ENCODE measurements around the gene TNIK. TPM values are rescaled to one million over a fixed set of nuclear protein-coding genes. Genes with fewer than 3 reads are reported as not detected.

Gene TNIK
- total and polyA plus RNA-seq, 2 donors: 6.5 to 9.0 TPM

DNA sequence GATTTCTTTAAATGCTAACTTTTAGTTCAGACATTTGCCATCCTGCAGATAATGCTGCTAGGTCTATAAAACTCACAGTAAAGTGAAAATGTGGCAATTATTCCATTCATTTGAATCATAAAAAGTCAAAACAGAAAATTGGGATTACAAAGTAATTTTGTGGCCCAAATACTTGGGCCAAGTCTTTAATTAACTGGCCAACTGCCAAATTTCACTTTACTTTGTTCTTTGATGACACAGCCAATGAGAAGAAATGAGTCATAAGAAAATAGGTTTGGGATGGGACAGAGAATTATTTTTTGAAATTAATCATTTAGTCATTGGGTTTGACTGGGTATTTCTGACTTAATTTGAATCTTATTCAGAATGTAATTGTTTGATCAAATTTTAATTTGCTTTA is 343.8 kb downstream of the TNIK start:
- H3K36me3 ChIP-seq (ENCODE audit: control insufficient read depth in 2 of 2, insufficient read depth in 2 of 2, low read length in 1 of 2): peaks cover 0 to 4% of the 10 kb centered on the region in 2 donors
- H3K27ac ChIP-seq (ENCODE audit: low read depth in 1 of 2, low read length in 1 of 2): no peak overlapping the region
- H3K4me1 ChIP-seq (ENCODE audit: control insufficient read depth in 2 of 2, insufficient read depth in 2 of 2, low read length in 2 of 2): no peaks in the 10 kb centered on the region
- no peaks in the 10 kb centered on the region for H3K9me3 ChIP-seq (ENCODE audit: control insufficient read depth in 2 of 2, insufficient read depth in 1 of 2, low read length in 1 of 2)
- DNase-seq (ENCODE audit: low read depth in 6 of 9, low spot score in 9 of 9): no peak
- H3K4me3 ChIP-seq (ENCODE audit: low read length in 2 of 2): no peak overlapping the region
- no peaks in the 10 kb centered on the region for H3K27me3 ChIP-seq (ENCODE audit: control insufficient read depth in 2 of 2, insufficient read depth in 1 of 2, low read length in 1 of 2)

DNA sequence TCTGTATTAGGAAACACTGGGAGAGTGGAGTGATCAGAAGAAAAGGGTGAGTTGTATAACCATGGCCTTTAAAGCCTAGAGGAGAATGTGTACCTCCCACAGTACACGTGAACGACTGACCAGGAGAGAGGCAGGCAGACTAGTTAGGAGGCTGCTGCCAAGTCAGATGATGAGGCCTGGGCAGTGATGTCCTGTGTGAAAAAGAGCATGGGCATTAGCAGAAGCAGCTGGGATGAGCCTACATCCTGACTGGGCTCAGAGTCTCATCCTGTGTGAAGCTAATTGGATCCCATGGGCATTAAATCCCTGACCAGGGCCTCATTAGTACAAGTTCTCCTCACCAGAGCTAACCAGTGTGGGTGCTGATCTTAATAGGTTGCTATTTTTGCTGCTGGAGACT is 344.5 kb downstream of the TNIK start:
- Histone ChIP-seq H3K4me3 (ENCODE audit: low read length in 2 of 2) (no peak overlapping the region), H3K4me1 (ENCODE audit: control insufficient read depth in 2 of 2, insufficient read depth in 2 of 2, low read length in 2 of 2) (no peaks in the 10 kb centered on the region), H3K36me3 (ENCODE audit: control insufficient read depth in 2 of 2, insufficient read depth in 2 of 2, low read length in 1 of 2) (peaks cover 0 to 4% of the 10 kb centered on the region in 2 donors), H3K27ac (ENCODE audit: low read depth in 1 of 2, low read length in 1 of 2) (no peak overlapping the region), H3K9me3 (ENCODE audit: control insufficient read depth in 2 of 2, insufficient read depth in 1 of 2, low read length in 1 of 2) (no peaks in the 10 kb centered on the region), H3K27me3 (ENCODE audit: control insufficient read depth in 2 of 2, insufficient read depth in 1 of 2, low read length in 1 of 2) (no peaks in the 10 kb centered on the region)
- WGBS: 93% methylated on average over 2 of the region's 2 CpGs
- DNase-seq (ENCODE audit: low read depth in 6 of 9, low spot score in 9 of 9): no peak

DNA sequence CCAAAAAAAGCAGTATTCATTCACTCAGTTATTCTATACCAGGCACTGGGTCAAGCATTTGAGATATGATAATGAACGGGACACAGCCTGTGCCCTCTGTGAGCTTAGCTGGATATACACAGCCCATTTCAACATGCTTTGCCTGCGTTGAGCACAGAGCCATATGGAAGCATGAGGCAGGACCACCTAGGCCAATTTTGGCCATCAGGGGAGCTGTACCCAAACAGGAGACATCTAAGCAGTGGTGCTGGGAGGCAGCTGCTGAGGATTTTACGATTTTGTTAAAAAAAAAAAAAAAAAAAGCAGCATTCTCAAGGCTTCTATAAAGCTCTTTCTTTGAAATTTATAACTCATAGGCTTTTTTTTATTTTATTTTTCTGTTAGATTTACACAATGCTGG is 346.5 kb downstream of the TNIK start:
- DNase-seq (ENCODE audit: low read depth in 6 of 9, low spot score in 9 of 9): no peak
- Histone ChIP-seq H3K9me3 (ENCODE audit: control insufficient read depth in 2 of 2, insufficient read depth in 1 of 2, low read length in 1 of 2) (no peaks in the 10 kb centered on the region), H3K27ac (ENCODE audit: low read depth in 1 of 2, low read length in 1 of 2) (no peak overlapping the region), H3K27me3 (ENCODE audit: control insufficient read depth in 2 of 2, insufficient read depth in 1 of 2, low read length in 1 of 2) (no peaks in the 10 kb centered on the region), H3K36me3 (ENCODE audit: control insufficient read depth in 2 of 2, insufficient read depth in 2 of 2, low read length in 1 of 2) (peaks cover 0 to 4% of the 10 kb centered on the region in 2 donors), H3K4me3 (ENCODE audit: low read length in 2 of 2) (no peak overlapping the region), H3K4me1 (ENCODE audit: control insufficient read depth in 2 of 2, insufficient read depth in 2 of 2, low read length in 2 of 2) (no peaks in the 10 kb centered on the region)
- WGBS: 96% methylated on average over 3 of the region's 3 CpGs

DNA sequence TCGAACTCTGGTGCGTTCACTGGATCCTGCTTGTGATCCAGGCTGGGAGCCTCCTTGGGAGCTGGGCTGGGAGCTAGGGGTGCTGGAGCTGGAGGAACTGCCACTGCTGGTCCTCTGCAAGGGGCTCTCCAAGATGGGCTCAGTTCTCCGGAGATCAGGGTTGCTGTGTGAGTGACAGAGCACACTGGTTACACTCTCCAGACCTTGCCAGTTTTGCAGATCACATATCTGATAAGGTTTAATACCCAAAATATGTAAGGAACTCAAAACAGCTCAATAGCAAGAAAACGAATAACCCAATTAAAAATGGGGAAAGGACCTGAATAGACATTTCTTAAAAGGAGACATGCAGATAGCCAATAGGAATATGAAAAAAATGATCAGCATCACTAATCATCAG is 349.5 kb downstream of the TNIK start:
- Histone ChIP-seq H3K36me3 (ENCODE audit: control insufficient read depth in 2 of 2, insufficient read depth in 2 of 2, low read length in 1 of 2) (peaks cover 0 to 3% of the 10 kb centered on the region in 2 donors), H3K4me3 (ENCODE audit: low read length in 2 of 2) (no peak overlapping the region), H3K4me1 (ENCODE audit: control insufficient read depth in 2 of 2, insufficient read depth in 2 of 2, low read length in 2 of 2) (no peaks in the 10 kb centered on the region), H3K9me3 (ENCODE audit: control insufficient read depth in 2 of 2, insufficient read depth in 1 of 2, low read length in 1 of 2) (no peaks in the 10 kb centered on the region), H3K27ac (ENCODE audit: low read depth in 1 of 2, low read length in 1 of 2) (no peak overlapping the region), H3K27me3 (ENCODE audit: control insufficient read depth in 2 of 2, insufficient read depth in 1 of 2, low read length in 1 of 2) (no peaks in the 10 kb centered on the region)
- 96% methylated on average over 4 of the region's 4 CpGs for WGBS
- DNase-seq (ENCODE audit: low read depth in 6 of 9, low spot score in 9 of 9): no peak

DNA sequence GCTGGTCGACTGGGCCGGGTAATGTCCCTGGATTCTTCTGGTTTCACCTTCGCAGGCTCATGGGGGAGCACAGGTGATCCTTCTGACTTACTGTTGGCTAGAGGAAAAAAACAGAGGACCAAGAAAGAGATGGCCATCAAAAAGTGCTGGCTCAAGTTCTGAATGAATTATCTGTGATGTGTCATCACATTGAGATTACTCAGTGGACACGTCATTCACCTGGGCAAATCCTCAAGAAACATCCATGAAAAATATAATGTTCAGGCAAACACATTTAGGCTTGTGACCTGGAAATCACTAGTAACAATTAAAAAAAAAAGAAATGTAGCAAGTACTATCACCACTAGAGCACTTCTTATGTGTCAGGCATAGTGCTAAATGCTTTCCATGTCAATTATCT is 352.1 kb downstream of the TNIK start:
- H3K4me1 ChIP-seq (ENCODE audit: control insufficient read depth in 2 of 2, insufficient read depth in 2 of 2, low read length in 2 of 2): no peaks in the 10 kb centered on the region
- no peak overlapping the region for H3K4me3 ChIP-seq (ENCODE audit: low read length in 2 of 2)
- no peak overlapping the region for H3K27ac ChIP-seq (ENCODE audit: low read depth in 1 of 2, low read length in 1 of 2)
- H3K27me3 ChIP-seq (ENCODE audit: control insufficient read depth in 2 of 2, insufficient read depth in 1 of 2, low read length in 1 of 2): no peaks in the 10 kb centered on the region
- no peaks in the 10 kb centered on the region for H3K36me3 ChIP-seq (ENCODE audit: control insufficient read depth in 2 of 2, insufficient read depth in 2 of 2, low read length in 1 of 2)
- 74% methylated on average over 4 of the region's 4 CpGs for WGBS
- no peaks in the 10 kb centered on the region for H3K9me3 ChIP-seq (ENCODE audit: control insufficient read depth in 2 of 2, insufficient read depth in 1 of 2, low read length in 1 of 2)
- no peak for DNase-seq (ENCODE audit: low read depth in 6 of 9, low spot score in 9 of 9)

DNA sequence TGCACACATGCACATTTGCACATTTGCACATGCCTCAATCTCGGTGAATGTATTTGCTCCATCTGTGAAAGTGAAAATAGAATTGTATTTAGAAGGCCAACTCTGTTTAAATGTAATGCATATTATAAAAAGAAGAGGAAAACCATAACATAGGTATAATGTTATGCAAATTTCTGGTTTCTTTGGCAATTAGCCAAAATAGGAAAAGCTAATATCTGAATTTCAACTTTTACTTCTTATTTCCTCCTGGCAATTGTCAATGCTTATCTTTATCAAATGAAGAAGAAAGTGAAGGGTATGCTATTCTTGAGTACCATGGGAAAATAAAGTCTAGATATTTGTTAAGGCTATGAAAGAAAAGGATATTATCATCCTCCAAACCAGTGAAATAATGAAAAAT is 357.0 kb downstream of the TNIK start:
- H3K4me1 ChIP-seq (ENCODE audit: control insufficient read depth in 2 of 2, insufficient read depth in 2 of 2, low read length in 2 of 2): no peaks in the 10 kb centered on the region
- H3K27ac ChIP-seq (ENCODE audit: low read depth in 1 of 2, low read length in 1 of 2): no peak overlapping the region
- no peaks in the 10 kb centered on the region for H3K27me3 ChIP-seq (ENCODE audit: control insufficient read depth in 2 of 2, insufficient read depth in 1 of 2, low read length in 1 of 2)
- 98% methylated on average over 1 of the region's 1 CpG for WGBS
- no peak for DNase-seq (ENCODE audit: low read depth in 6 of 9, low spot score in 9 of 9)
- no peaks in the 10 kb centered on the region for H3K9me3 ChIP-seq (ENCODE audit: control insufficient read depth in 2 of 2, insufficient read depth in 1 of 2, low read length in 1 of 2)
- no peak overlapping the region for H3K4me3 ChIP-seq (ENCODE audit: low read length in 2 of 2)
- H3K36me3 ChIP-seq (ENCODE audit: control insufficient read depth in 2 of 2, insufficient read depth in 2 of 2, low read length in 1 of 2): no peaks in the 10 kb centered on the region

DNA sequence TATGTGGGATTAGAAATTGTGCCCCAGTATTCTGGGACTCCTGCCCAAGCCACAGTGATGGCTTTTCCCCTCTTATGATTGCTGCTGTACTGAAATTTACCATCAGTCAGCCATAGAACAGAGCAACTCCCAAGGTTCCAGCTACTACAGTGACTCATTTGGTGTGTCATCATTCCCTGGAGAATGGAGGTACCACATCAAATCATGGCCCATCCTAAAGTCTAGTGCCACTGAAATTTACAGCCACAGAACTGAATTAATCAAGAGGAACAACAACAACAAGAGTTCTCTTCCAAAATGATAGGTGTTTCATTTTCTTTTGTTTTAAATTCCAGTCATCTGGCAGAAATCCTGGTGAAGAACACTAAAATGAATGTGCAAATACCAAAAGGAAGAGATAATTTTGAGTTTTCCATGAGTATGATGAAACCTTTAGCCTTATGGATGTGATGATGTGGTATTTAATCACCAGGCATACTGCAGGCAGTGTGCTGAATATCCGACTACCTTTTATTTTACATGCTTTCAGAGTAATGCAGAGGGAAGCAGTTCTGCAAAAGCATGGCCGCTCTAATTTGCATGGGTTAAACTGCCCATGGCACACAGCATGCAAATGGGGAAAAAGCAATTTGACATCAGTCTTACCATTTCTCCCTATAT is 358.1 kb downstream of the TNIK start:
- Histone ChIP-seq H3K9me3 (ENCODE audit: control insufficient read depth in 2 of 2, insufficient read depth in 1 of 2, low read length in 1 of 2) (no peaks in the 10 kb centered on the region), H3K4me3 (ENCODE audit: low read length in 2 of 2) (no peak overlapping the region), H3K36me3 (ENCODE audit: control insufficient read depth in 2 of 2, insufficient read depth in 2 of 2, low read length in 1 of 2) (no peaks in the 10 kb centered on the region), H3K27ac (ENCODE audit: low read depth in 1 of 2, low read length in 1 of 2) (no peak overlapping the region), H3K4me1 (ENCODE audit: control insufficient read depth in 2 of 2, insufficient read depth in 2 of 2, low read length in 2 of 2) (no peaks in the 10 kb centered on the region), H3K27me3 (ENCODE audit: control insufficient read depth in 2 of 2, insufficient read depth in 1 of 2, low read length in 1 of 2) (no peaks in the 10 kb centered on the region)
- WGBS: 97% methylated on average over 2 of the region's 2 CpGs
- no peak for DNase-seq (ENCODE audit: low read depth in 6 of 9, low spot score in 9 of 9)

DNA sequence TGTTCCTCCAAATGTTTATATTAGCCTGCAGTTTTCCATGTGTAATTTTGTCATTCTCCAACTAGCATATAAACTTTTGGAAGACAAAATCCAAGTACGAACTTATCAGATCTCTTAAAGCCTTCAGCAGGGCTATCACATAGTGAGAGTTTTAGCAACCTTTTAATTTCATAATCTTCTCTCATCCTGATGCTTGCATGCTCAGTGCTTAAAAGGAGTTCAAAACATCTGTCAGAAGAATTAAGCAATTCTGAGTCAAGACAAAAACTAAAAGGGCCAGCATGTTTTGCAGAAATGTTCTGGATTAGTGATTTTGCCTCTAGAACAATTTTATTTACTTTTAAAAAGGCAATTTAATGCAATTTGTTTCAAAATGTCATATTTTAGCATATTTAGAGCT is 360.3 kb downstream of the TNIK start:
- no peaks in the 10 kb centered on the region for H3K4me1 ChIP-seq (ENCODE audit: control insufficient read depth in 2 of 2, insufficient read depth in 2 of 2, low read length in 2 of 2)
- no peak for DNase-seq (ENCODE audit: low read depth in 6 of 9, low spot score in 9 of 9)
- H3K9me3 ChIP-seq (ENCODE audit: control insufficient read depth in 2 of 2, insufficient read depth in 1 of 2, low read length in 1 of 2): no peaks in the 10 kb centered on the region
- no peaks in the 10 kb centered on the region for H3K27me3 ChIP-seq (ENCODE audit: control insufficient read depth in 2 of 2, insufficient read depth in 1 of 2, low read length in 1 of 2)
- H3K36me3 ChIP-seq (ENCODE audit: control insufficient read depth in 2 of 2, insufficient read depth in 2 of 2, low read length in 1 of 2): no peaks in the 10 kb centered on the region
- no peak overlapping the region for H3K4me3 ChIP-seq (ENCODE audit: low read length in 2 of 2)
- WGBS: 95% methylated on average over 1 of the region's 1 CpG
- no peak overlapping the region for H3K27ac ChIP-seq (ENCODE audit: low read depth in 1 of 2, low read length in 1 of 2)

DNA sequence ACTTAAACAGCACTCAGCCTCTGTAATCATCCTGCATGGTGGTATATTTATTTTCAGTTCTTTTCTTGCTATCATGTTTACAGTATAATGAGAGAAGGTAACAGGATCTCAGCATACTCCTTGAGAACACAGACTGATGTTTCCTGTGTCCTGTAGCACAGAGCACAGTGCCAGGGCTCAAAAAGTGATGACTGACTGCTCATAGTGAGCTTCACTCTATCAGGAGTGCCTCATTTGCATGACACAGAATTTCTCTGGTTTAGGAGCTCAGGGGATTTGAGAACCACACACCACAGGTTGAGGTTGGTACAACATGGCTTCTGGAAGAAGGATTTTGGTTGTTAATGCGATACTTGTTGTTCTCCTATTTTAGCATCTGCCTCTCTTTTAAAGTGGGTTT is 365.1 kb downstream of the TNIK start:
- Histone ChIP-seq H3K4me3 (ENCODE audit: low read length in 2 of 2) (no peak overlapping the region), H3K27ac (ENCODE audit: low read depth in 1 of 2, low read length in 1 of 2) (no peak overlapping the region), H3K9me3 (ENCODE audit: control insufficient read depth in 2 of 2, insufficient read depth in 1 of 2, low read length in 1 of 2) (no peaks in the 10 kb centered on the region), H3K27me3 (ENCODE audit: control insufficient read depth in 2 of 2, insufficient read depth in 1 of 2, low read length in 1 of 2) (no peaks in the 10 kb centered on the region), H3K36me3 (ENCODE audit: control insufficient read depth in 2 of 2, insufficient read depth in 2 of 2, low read length in 1 of 2) (no peaks in the 10 kb centered on the region), H3K4me1 (ENCODE audit: control insufficient read depth in 2 of 2, insufficient read depth in 2 of 2, low read length in 2 of 2) (no peaks in the 10 kb centered on the region)
- DNase-seq (ENCODE audit: low read depth in 6 of 9, low spot score in 9 of 9): no peak
- WGBS: 96% methylated on average over 1 of the region's 1 CpG

DNA sequence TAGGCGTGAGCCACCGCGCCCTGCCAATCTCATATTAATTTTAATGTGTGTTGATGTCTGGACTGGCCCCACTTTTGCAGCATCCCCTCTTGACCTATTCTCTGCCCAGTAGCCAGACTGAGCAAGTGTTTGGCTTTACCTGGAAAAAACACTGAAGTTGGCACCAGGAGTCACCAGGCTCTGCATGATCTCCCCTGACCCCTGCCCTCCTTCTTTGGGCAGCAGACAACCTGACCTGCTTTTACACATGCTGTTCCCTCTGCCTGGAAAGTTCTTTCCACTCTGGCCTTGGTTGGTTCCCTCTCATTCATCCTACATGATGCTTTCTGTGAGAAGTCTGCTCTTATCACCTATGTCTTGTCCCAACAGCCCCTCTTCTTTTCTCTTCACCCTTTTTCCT is 365.8 kb downstream of the TNIK start:
- H3K27me3 ChIP-seq (ENCODE audit: control insufficient read depth in 2 of 2, insufficient read depth in 1 of 2, low read length in 1 of 2): no peaks in the 10 kb centered on the region
- no peak for DNase-seq (ENCODE audit: low read depth in 6 of 9, low spot score in 9 of 9)
- WGBS: 97% methylated on average over 3 of the region's 3 CpGs
- no peaks in the 10 kb centered on the region for H3K4me1 ChIP-seq (ENCODE audit: control insufficient read depth in 2 of 2, insufficient read depth in 2 of 2, low read length in 2 of 2)
- no peaks in the 10 kb centered on the region for H3K9me3 ChIP-seq (ENCODE audit: control insufficient read depth in 2 of 2, insufficient read depth in 1 of 2, low read length in 1 of 2)
- H3K27ac ChIP-seq (ENCODE audit: low read depth in 1 of 2, low read length in 1 of 2): no peak overlapping the region
- no peaks in the 10 kb centered on the region for H3K36me3 ChIP-seq (ENCODE audit: control insufficient read depth in 2 of 2, insufficient read depth in 2 of 2, low read length in 1 of 2)
- H3K4me3 ChIP-seq (ENCODE audit: low read length in 2 of 2): no peak overlapping the region
